Measurements from ENCODE around the gene PLCG1.

Gene PLCG1

DNA sequence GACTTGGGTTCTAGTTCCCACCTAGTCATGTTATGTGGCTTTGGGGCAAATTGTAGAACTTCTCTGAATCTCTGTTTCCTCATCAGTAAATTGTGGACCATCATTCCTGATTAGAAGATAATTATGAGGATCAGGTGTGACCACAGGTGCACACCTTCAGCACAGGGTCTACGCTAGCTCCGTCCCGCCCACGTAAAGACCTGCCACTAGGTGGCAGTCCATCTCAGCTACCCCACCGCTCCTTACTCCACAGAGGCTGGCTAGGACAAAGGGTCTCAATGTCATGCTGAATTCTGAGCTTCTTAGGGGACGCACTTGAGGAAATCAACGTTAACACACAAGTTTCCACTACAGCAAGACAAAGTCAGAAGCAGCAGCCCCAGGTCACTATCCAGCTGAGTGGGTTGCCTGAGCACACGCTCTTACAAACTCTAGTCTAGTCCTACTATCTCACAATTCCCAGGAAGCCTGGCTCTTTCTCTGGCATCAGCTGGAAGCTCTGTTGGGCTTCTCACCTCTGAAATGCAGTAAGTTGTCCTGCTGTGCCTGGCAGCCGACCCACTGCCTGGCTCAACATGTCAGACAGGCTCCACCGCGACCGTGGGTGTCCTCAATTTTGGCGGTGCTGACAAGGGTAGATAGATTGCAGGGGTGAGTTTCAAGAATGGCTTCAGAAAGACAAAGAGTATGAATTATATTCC, 2.0 kb upstream of the PLCG1 start:
- no peak for DNase-seq (ENCODE audit: low read depth)
- no peak overlapping the region for H3K4me3 ChIP-seq (ENCODE audit: low read depth, low read length)
- TF ChIP-seq, protein P1, sequence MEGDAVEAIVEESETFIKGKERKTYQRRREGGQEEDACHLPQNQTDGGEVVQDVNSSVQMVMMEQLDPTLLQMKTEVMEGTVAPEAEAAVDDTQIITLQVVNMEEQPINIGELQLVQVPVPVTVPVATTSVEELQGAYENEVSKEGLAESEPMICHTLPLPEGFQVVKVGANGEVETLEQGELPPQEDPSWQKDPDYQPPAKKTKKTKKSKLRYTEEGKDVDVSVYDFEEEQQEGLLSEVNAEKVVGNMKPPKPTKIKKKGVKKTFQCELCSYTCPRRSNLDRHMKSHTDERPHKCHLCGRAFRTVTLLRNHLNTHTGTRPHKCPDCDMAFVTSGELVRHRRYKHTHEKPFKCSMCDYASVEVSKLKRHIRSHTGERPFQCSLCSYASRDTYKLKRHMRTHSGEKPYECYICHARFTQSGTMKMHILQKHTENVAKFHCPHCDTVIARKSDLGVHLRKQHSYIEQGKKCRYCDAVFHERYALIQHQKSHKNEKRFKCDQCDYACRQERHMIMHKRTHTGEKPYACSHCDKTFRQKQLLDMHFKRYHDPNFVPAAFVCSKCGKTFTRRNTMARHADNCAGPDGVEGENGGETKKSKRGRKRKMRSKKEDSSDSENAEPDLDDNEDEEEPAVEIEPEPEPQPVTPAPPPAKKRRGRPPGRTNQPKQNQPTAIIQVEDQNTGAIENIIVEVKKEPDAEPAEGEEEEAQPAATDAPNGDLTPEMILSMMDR (IDR thresholded peaks at IDR 0.05; ENCODE audit: control insufficient read depth, extremely low read depth, insufficient read depth): peak; percentile 80

DNA sequence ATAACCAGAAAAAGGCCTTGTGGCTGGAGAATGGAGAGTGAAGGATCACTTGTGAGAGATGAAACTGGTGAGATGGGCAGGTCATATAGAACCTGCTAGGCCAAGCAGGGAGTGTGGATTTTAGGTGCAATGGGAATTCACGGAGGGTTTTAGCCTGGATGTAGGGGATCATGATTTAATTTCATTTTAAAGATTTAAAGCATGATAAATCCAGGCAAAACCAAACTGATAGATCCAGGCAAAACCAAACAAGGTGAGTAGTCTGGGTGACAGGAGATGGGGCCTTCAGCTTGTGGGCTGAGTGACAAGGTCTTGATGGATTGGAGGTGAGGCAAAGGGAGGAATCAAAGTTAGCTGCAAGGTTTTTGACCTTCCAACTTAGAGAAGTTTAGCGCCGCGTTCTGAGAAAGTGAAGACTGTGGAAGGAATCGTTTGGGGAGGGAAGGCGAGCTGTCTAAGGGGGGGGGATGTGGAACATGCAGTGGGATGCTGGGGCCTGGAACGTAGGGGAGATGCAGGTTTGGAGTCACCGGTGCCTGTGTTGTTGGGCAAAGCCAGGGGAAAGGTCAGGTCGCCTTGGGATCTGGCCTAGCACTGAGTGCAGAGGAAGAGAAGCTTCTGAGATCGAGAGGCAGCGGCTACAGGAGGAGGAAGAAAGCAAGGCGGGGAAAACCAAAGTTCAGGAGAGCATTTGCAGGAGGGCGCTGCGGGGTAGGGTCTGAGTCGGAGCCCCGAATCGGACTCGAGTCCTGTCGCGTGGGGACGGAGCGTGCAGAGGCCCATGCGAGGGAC, 1.3 kb upstream of the PLCG1 start:
- TF ChIP-seq, protein P1 (IDR thresholded peaks at IDR 0.05; ENCODE audit: control insufficient read depth, extremely low read depth, insufficient read depth): no peak
- DNase-seq (ENCODE audit: low read depth): no peak
- peak overlapping the region; percentile 80 for H3K4me3 ChIP-seq (ENCODE audit: low read depth, low read length)

DNA sequence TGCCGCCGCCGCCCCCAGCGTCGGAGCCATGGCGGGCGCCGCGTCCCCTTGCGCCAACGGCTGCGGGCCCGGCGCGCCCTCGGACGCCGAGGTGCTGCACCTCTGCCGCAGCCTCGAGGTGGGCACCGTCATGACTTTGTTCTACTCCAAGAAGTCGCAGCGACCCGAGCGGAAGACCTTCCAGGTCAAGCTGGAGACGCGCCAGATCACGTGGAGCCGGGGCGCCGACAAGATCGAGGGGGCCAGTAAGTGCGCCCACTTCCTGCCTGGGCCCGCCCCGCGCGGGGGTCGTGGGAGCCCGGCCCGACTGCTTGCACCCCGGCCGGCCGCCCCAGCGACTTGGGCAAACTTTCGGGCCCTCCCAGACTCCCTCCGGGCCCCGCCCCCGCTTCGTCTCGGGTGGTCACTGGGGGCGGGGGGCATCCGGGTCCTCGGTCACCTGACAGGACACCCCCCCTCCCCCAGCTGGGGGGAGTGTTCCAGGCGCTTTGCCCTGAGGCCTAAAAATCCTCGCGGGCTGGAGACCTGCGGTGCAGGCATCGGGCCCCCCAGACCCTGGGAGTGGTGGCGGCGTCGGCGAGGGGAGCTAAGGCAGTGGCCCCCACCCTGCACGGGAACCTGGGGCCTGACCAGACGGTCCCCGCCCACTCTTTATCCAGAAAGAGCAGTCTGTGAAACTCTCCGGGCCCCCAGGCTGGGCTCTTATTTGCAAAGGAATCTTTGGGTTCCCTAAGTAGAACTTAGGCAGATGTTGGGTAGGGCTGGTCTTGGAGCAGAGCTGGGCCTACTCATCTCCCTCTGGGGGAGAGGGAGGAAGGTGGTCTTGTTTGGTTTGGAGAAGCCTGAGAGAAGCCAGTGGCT, 501 bp downstream of the PLCG1 start:
- peak overlapping the region; percentile 80 for H3K4me3 ChIP-seq (ENCODE audit: low read depth, low read length)
- DNase-seq (ENCODE audit: low read depth): no peak
- TF ChIP-seq, protein P1 (IDR thresholded peaks at IDR 0.05; ENCODE audit: control insufficient read depth, extremely low read depth, insufficient read depth): no peak

DNA sequence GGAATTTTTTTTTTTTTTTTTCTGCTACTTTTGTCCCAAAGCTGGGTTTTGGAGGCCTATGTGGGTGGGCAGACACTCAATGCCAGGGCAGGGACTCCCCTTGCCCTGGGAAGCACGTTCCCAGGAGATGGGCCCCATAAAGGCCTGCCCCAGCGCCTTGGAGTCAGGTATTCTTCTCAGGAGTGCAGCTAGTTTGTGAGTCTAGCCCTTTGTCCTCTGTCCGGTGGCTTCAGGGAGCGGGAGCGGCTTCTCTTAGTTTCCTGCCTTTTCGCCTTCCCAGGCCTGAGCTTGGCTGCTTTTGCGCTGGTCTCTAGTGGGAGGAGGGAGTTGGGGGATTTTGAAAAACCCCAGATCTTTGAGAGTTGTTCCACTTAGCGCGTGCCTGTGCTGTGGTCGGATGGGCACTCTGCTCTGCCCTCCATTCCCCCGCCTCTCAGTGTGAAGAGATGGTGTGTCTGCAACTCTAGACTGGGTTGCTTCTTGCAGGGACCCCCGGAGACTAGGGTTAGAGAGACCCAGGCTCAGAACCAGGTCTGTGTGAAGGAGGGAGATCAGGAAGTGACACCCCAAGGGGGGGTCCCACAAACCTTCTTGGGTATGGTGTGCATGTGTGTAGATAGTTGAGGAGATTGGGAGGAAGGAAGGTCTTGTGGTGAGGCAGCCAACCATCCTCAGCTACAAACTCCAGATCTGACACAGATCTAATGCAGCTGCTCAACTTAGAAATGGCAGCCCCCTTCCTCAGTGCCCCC, 1.3 kb downstream of the PLCG1 start:
- TF ChIP-seq, protein P1 (IDR thresholded peaks at IDR 0.05; ENCODE audit: control insufficient read depth, extremely low read depth, insufficient read depth): no peak
- peak overlapping the region; percentile 80 for H3K4me3 ChIP-seq (ENCODE audit: low read depth, low read length)
- no peak for DNase-seq (ENCODE audit: low read depth)

DNA sequence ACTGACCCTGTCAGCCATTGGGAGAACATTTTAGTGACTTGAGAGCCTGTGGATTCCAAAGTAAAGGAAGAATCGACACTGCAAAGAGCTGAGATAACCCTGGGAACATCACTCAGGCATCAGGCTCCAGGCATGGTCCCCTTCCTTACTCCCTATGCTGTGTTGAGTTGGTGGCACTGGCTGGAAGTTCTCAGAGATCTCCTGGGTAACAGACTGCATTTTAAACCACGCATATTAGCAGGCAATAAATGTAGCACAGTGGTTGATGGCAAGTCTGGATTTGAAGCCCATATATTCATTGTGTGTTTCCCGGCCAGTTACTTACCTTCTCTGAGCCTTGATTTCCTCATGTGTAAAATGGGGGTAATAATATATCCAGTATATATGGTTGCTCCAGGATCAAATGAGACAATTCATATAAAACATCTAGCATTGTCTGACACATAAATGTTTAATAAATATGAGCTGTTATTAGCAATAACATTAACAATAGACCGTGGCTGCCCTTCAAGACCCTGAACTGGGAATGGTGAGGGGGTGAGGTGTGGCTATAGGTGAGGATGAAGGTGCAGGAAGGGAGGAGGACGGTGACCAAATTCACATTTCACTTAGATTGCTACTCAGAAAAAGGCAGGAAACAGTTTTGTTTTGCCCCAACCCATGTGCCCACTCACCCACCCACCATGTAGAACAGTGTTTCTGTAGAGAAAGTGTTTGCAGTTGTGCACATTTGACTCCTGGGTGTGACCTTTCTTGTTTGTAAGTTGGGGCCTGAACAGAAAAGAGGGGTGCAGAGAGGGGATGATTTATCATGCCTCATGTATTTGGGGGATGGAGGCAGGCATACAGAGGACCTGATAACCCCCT, 2.1 kb downstream of the PLCG1 start:
- TF ChIP-seq, protein P1 (IDR thresholded peaks at IDR 0.05; ENCODE audit: control insufficient read depth, extremely low read depth, insufficient read depth): no peak

More for the DNA sequence above, 2.1 kb downstream of the PLCG1 start:
- H3K4me3 ChIP-seq (ENCODE audit: low read depth, low read length): peak overlapping the region; percentile 80
- DNase-seq (ENCODE audit: low read depth): no peak

Data from LNCaP clone FGC (cell line).